NCI-H774 (cell line): ENCODE data around the gene GK.
"Not testable (repeated sequence)": the region's sequence is repeated elsewhere in the genome, so short reads cannot be mapped to it uniquely, and the experiment has no call there.

ENCODE experiments used
- DNase-seq: peaks from one replicate; lab custom pipeline; 2025; lab: John Stamatoyannopoulos, UW

GK gene

DNA sequence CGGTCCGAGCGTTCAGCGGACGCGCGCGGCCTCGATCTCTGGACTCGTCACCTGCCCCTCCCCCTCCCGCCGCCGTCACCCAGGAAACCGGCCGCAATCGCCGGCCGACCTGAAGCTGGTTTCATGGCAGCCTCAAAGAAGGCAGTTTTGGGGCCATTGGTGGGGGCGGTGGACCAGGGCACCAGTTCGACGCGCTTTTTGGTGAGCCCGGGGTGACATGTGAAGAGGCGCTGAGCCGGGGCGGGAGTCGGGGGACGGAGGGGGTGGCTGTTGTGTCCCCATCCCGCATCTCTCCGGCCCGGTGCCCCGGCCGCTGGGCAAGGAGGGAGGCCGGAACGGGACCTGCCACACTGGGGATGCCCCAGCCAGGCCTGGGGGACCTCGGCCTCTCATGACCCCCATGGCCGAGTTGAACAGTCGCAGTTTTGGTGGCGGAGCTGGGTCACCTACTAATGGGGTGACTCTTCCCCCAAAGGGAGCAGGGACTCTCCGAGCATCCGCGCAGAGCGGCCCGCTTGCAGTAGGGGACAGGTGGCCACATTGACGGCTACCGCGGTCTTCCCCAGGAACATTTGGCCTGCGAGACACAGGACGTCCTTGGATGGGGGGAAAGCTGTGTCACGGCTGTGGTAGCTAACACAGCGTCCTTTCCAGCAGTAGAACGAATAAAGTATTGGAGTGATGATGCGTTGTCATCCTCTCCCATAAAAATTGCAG is at the start of gene GK:
GK (plus strand) TSS at position 9 of the 717 bp plus-strand sequence; CDS start at position 124, 115 bp downstream.
- DNase-seq = peak; percentile 2

DNA sequence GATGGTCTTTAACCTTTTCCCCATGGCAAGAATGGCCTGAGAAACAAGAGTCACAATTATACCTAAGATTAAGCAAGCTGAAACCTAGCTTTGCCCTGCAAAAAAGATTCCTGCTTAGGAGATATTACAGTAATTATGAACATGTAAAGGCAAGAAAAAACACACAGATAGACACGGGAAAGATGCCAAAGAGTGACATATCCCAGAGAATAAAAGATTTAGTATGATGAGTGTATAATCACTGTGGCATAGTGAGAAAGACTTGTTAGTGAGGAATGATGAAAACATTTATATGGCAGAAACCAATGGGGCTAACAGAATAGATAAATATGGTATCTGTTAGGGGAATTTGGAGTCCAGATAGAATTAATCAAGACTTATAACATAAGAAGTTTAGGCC is 46.1 kb upstream of the GK start:
- DNase-seq = no peak

DNA sequence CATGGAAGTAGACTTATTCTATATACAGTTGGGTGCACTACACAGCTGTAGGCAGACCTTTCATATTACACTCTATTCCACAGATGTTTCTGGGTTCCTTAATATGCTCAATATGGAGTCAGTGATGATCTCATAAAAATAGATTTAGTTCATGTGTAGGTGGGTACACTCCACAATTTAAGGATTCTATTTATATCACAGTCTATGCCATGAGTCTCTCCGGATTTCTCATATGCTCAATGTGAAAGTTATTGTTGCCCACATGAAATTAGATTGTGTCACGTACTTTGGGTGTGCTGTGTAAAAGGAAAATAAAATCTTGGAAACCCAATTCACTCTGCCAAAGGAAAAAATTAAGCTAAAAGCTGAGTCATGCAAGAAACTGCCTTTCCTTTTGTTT is 43.2 kb upstream of the GK start:
- DNase-seq = no peak

DNA sequence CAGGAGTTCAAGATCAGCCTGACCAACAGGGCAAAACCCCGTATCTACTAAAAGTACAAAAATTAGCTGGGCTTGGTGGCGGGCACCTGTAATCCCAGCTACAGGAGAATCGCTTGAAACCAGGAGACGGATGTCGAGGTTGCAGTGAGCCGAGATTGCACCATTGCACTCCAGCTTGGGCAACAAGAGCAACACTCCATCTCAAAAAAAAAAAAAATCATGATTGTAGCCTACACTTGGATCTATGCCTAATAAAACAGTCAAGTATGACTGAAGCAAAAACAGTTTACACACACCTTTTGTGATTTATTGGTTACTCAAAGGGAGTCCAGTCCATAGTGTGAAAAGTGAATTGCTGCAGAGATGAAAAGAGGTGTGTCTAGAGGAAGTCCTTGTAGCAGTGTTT is 41.0 kb upstream of the GK start:
- peak; percentile 49 for DNase-seq

DNA sequence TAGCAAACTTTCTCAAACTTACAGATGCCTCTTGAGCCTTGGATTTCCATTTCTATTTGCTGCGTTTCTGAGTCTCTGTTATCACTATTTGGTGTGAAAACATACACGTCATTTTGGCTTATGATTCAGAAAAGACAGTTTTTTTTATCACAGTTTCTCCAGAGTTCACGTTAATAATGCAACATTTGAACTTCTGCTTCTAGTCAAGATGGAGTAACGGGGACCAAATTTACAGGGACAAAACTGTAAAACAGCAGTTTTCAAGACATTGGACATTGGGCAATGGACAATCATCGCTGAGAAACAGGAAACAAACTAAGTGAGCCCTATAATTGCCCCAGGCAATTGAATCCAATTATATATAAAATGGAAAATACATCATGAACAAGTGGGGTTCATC is 39.5 kb upstream of the GK start:
- DNase-seq = no peak

DNA sequence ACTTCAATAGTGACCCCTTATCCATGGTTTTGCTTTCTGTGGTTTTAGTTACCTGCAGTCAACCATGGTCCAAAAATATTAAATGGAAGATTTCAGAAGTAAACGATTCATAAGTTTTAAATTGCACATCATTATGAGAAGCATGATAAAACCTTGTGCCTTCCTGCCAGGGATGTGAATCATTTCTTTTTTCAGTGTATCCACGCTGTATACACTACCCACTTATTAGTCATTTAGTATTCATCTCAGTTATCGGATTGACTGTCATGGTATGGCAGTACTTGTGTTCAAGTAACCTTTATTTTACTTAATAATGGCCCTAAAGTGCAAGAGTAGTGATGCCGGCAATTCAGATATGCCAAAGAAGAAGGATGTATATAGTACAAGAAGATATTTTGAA is 38.0 kb upstream of the GK start:
- DNase-seq = no peak

DNA sequence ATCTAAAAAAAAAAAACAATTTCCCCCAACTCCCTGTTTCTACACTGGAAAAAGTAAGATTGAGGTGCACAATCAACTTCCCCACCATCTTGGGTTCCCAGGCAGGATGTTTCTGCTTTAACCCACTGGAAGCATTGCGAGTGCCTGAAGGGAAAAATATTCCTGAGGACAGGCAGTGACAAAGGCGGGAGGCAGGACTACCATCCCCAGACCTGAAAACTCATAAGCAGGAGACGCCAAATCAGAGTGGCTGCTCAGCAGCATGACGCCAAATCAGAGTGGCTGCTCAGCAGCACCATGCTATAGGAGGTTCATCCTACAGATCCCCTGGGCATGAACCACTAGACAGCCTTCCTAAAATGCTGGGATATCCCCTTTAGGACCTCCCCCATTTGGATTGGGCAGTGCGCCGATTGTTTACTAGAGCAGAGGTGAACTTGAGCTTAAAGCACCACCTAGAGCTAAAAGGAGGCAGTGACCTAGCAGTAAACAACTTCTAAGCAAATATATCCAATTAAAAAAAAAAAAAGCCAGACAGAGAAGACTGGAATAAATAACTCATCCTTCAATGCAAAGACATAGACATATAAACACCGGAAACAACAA is 35.0 kb upstream of the GK start:
- no peak for DNase-seq

DNA sequence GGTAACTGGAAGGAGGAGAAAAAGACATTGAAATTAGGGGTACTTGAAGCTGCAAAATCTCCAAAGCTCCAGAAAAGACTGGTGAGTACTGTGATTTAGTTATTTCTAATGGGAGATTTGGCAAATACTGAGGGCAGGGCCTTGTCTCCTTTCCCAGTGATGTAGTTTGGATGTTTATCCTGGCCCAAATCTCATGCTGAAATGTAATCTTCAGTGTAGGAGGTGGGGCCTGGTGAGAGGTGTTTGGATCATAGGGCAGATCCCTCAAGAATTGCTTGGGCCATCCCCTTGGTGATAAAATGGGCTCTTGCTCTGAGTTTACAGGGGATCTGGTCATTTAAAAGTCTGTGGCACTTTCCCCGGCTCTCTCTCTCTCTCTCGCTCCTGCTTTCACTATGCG is 33.1 kb upstream of the GK start:
- DNase-seq = no peak

DNA sequence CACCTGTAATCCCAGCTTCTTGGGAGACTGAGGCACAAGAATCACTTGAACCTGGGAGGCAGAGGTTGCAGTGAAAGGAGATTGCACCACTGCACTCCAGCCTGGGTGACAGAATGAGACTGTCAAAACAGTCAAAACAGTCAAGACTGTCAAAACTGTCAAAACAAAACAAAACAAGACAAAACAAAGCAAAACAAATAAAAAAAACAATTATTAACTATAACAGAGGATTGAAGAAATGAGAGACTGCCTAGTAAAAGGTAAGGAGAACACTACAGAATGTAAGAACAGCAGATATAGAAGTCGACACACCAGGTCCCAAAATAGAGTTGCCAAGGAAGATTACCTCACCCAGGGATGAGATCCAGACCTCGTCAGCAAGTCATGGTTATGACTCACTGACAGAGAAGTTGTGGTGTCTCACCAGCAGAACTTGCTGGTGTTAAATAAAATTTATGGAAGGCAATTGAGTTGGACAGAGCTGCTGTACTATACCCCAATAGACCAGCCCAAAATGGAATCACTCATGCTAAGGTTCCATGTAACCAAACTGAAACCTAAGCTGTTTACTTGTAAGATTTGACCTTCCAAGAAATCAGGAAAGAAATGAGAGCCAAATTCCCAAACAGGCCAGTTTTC is 32.1 kb upstream of the GK start:
- DNase-seq = no peak

DNA sequence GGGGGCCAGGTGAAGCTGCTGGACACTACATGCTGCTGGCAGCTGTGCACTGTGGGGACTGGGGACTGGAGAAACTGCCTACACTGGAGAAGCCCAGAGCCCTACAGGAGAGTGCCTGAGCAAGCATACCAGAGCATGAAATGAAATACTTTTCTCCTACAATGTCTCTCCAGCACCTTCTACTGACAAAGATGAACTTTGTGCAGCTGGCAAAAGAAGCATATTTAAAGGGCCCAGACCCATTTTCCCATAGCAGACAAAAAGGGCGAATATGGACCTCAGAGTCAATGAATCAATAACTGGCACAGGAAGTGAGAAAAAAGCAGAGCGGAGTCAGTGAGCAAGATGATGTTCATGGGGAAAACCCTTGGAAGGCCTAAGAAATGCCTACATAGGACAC is 30.9 kb upstream of the GK start:
- no peak for DNase-seq

DNA sequence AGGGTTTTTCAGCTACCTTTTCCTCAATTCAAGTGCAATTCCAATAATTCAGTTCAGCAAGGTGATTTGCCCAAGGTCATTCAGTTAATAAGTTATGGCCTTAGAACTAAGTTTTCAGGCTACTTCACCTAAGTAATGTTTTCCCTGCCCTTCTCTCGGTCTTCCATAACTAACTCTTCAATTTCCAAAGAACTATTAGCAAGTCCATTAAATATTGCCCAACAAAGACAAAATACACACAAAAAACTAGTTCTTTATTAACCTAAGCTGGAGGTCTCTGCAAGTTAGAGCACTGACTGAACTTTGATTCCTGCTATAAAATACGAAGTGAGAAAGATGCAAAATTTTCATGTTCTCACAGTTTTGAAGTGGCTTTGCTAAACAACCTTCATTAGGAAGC is 26.8 kb upstream of the GK start:
- no peak for DNase-seq

DNA sequence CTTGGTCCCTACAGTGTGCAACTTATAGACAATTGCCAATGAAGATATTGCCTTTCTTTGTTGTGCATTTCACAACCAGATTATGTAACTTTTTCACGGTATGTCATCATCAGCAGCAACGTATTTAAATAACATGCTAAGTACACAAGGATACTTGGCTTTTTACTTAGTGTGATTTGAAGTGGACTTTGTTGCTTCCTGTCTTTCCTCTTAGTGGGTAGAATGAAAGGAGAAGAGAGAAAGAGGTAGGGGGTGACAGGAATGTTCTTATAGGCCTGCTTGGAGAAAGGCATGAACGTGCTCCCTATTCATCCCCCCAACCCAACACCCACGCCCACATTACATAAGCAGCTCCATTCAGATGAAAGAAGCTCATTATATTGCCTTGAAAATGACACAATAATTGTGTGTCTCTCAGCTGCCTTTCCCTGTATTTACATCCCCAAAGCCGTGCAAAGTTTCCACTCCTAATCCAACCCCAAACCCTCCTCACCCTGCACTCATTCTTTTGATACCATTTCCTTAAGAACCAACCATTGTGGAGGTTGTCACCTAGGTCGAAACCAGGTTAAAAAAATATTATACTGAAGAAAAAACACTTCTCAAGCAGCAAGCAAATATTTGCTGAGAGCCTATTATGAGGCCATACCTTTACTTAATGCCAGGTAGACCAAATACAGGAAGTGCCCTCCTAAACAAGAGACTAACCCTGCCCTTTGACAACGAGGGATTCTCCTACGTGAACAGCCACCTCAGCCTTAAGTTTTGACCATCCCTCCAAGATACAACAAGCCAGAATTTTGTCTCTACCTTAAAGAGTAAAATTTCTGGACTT is 25.2 kb upstream of the GK start:
- peak; percentile 25 for DNase-seq

DNA sequence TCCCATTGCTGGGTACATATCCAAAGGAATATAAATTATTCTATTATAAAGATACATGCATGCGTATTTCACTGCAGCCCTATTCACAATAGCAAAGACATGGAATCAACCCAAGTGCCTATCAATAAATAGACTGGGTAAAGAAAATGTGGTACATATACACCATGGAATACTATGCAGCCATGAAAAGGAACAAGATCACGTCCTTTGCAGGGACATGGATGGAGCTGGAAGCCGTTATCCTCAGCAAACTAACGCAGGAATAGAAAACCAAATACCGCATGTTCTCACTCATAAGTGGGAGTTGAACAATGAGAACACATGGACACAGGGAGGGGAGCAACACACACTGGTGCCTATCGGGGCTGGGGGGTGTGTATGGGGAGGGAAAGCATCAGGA is 19.2 kb upstream of the GK start:
- DNase-seq = not testable (repeated sequence)

DNA sequence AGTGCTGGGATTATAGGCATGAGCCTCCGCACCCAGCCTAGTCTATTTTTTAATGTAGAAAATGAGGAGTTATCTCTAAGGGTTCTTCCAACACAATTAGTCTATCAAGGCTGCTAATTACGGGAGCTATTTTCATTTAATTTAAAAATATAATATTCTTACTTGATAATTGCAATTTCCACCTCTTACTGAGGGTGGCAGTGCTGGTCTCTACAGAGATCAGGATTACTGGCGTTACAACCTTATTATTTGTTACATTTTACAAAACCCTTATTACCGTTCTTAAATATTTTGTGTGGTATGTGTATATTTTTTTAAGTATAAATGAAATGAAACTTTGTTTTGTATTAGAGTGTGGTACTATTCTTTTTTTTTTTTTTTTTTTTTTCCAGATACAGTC is 17.6 kb upstream of the GK start:
- no peak for DNase-seq

DNA sequence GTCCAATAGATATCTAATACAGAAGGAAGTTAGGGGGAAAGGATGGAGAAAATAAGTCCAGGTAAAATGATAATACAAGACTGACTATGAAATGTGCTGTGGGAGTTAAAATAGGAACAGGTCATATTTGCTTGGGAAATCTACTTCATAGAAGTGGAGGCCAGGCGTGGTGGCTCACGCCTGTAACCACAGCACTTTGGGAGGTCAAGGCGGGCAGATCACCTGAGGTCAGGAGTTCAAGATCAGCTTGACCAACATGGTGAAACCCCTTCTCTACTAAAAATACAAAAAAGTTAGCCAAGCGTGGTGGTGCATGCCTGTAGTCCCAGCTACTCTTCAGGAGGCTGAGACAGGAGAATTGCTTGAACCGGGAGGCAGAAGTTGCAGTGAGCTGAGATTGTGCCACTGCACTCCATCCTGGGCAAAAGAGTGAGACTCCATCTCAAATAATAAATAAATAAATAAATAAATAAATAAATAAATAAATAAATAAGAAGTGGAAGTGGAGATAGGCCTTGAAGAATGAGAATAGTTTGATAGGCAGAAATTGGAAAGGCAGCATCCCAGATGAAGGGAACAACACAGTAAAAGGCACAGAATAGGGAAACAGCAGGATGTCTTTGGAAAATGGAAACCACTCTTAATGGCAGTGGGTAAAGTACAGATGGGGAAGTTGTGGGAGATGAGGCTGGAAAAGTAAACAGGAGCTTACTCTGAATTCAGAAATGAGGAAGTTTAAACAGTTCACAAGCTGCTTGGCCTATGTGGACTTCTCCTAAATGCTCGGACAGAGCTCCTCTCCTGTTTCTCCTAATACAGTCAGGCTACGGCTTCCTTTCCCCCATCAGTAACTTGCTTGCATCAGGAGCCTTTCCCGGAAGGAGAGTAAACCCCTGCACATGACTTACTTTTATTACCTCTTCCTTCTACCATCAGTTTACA is 15.1 kb upstream of the GK start:
- no peak for DNase-seq

DNA sequence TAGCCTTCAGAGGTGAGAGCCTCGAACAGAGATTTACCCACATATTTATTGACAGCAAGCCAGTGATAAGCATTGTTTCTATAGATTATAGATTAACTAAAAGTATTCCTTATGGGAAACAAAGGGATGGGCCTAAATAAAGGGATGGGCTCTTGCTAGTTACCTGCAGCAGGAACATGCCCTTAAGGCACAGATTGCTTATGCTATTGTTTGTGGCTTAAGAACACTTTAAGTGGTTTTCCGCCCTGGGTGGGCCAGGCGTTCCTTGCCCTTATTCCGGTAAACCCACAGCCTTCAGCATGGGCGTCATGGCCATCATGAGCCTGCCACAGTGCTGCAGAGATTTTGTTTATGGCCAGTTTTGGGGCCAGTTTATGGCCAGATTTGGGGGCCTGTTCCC is 13.5 kb upstream of the GK start:
- not testable (repeated sequence) for DNase-seq

DNA sequence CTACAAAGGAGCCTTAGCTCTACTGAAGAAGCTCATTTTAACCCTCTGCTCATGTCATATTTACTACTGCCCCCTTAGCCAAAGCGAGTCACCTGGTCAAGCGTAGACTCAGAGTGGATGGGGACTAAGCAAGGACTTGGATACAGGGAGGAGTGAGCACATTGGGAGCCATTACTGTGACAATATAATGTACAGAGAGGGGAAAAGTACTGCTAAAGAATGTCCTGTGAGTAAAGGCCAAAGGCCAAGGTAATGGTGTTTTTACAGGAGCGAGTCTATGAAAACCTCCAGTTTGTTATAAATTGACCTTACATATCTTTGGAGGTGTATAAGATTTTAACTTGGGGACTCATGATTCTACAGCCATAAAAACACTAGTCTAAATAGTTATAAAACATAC is 10.6 kb upstream of the GK start:
- DNase-seq = no peak

DNA sequence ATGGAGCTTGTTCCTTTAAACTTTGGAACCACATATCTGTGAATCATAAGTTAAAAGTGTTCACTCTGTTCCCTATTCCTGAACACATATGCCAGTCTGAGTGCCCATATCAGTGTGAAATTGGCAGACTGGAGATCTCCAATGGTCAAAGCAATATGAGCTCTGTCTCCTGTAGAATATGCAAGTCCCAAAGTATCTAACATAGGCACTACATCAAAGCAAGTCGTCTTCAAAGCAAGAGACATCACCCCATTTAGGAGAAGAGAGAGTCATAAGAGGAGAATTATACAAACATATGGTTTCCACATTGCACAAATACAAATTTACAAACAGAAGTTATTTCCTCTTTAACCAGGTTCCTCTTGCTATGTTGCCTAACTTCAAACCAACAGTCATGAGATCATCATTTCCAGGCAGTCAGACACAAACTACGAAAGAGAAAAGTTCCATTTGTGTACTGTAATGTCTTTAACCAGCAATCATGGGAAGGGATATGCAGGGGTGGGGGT is 9.9 kb upstream of the GK start:
- DNase-seq = no peak

DNA sequence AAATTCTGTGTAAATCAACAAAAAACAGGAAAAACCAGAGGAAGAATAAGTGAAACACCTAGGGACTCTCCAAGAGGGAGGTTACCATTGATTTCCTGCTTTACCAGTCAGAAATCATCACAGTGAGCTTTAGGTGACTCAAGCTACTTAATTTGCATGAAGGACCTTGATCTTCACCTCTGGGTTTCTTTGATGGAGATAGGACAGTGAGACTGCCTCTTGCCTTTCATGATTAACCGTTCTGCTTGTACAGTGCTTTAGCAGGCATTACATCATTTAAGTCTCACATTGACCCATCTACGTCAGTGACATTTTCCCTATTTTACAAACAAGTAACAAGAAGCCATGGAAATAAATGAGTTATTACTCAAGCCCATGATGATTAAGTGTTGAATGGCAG is 3.4 kb upstream of the GK start:
- no peak for DNase-seq

DNA sequence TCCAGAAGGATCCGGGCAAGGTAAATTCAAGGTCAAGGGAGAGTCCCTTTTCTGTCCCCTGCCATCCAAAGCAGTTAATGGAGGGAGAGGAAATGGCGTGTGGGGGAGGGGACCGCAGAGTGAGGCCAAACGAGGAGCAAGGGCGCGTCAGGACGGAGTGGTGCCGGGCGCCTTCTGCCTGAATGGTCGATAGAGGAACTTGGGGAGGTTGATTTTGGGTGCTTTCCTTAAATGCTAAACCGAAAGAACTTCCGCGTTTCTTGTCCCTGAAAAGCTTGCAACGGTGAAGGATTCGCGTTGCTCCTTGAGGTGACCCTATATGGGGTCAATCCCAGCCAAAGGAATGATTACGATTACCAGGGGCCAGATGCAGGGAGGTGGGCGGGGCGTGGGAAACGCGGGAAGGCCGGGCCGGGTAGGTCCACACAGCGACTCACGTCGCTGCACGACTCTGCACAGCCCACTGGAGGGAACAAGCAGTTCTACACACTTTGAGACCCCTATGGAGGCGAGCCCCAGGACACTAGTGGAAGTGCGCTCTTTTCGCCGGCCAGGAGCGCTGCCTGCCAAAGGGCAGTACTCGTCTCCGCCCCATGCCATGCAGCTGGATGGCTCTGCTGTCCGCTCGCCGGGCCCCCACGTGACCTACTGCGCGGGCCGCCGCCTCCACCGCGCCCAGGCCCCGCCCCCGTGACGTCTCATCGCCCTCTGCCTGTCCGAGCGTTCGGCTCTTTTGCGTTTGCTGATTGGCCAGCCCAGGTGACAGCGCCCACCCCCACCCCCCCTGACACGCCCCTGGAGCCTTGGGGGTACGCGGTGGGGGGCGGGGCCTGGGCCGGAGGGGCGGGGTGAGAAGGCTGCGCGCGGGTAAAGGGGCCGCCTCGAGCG is 452 bp upstream of the GK start:
- peak; percentile 80 for DNase-seq
